T-helper 2 cell (primary cell): ENCODE results near the gene KLC4.
"Not testable (repeated sequence)": the region's sequence is repeated elsewhere in the genome, so short reads cannot be mapped to it uniquely, and the experiment has no call there.

Experiments used
- DNase-seq, 5 experiments: peaks; one replicate each; pipeline versions ENCODE4 v3.0.0 to v3.0.0-alpha.2; 2012 to 2022

The KLC4 gene

GRCh38 chr6:43074847-43075669 is 15.6 kb downstream of the KLC4 start:
- DNase-seq: no peak

- DNase-seq: peak in 1 of 5 experiments; percentile 42
These were observed 16.4 kb downstream of the KLC4 start, which contains the start of gene PTK7 for GRCh38 chr6:43075670-43076463. PTK7 (plus strand) TSS chr6:43076314; CDS start chr6:43076489, 175 bp downstream.

- DNase-seq: no peak
These were observed 17.3 kb downstream of the KLC4 start for GRCh38 chr6:43076464-43077332.

- no peak for DNase-seq
These were observed 17.9 kb downstream of the KLC4 start for GRCh38 chr6:43077333-43077809.

- no peak for DNase-seq
These were observed 18.6 kb downstream of the KLC4 start for GRCh38 chr6:43077981-43078511.

GRCh38 chr6:43078691-43079090 is 19.3 kb downstream of the KLC4 start:
- DNase-seq: no peak

GRCh38 chr6:43081043-43081442 is 21.6 kb downstream of the KLC4 start:
- no peak for DNase-seq

GRCh38 chr6:43081922-43082321 is 22.5 kb downstream of the KLC4 start:
- DNase-seq: not testable (repeated sequence)

- DNase-seq: no peak
These were observed 23.6 kb downstream of the KLC4 start for GRCh38 chr6:43082806-43083655.

GRCh38 chr6:43086022-43086658 is 26.7 kb downstream of the KLC4 start:
- no peak for DNase-seq

- no peak for DNase-seq
These were observed 29.2 kb downstream of the KLC4 start for GRCh38 chr6:43088654-43089056.

GRCh38 chr6:43089467-43089866 is 30.0 kb downstream of the KLC4 start:
- no peak for DNase-seq

GRCh38 chr6:43089874-43090558 is 30.6 kb downstream of the KLC4 start:
- no peak for DNase-seq

- DNase-seq: no peak
These were observed 31.1 kb downstream of the KLC4 start for GRCh38 chr6:43090559-43090956.

- no peak for DNase-seq
These were observed 31.6 kb downstream of the KLC4 start for GRCh38 chr6:43091020-43091419.

- no peak for DNase-seq
These were observed 32.1 kb downstream of the KLC4 start for GRCh38 chr6:43091436-43091991.

- peak in 1 of 5 experiments; percentile 86 for DNase-seq
These were observed 33.2 kb downstream of the KLC4 start for GRCh38 chr6:43092635-43093034.

GRCh38 chr6:43093436-43094289 is 34.2 kb downstream of the KLC4 start:
- DNase-seq: peak in 1 of 5 experiments; percentile 59

GRCh38 chr6:43095939-43096338 is 36.5 kb downstream of the KLC4 start:
- no peak for DNase-seq
